Measurements from ENCODE around the gene GSK3B. TPM values are rescaled to one million over a fixed set of nuclear protein-coding genes. Genes with fewer than 3 reads are reported as not detected.

GSK3B gene
- total RNA-seq, 3 donors from 2014 or later (not counting 1 experiment from before 2014, with no cell fraction given): 61.3 to 67.0 (median 62.7) TPM

DNA sequence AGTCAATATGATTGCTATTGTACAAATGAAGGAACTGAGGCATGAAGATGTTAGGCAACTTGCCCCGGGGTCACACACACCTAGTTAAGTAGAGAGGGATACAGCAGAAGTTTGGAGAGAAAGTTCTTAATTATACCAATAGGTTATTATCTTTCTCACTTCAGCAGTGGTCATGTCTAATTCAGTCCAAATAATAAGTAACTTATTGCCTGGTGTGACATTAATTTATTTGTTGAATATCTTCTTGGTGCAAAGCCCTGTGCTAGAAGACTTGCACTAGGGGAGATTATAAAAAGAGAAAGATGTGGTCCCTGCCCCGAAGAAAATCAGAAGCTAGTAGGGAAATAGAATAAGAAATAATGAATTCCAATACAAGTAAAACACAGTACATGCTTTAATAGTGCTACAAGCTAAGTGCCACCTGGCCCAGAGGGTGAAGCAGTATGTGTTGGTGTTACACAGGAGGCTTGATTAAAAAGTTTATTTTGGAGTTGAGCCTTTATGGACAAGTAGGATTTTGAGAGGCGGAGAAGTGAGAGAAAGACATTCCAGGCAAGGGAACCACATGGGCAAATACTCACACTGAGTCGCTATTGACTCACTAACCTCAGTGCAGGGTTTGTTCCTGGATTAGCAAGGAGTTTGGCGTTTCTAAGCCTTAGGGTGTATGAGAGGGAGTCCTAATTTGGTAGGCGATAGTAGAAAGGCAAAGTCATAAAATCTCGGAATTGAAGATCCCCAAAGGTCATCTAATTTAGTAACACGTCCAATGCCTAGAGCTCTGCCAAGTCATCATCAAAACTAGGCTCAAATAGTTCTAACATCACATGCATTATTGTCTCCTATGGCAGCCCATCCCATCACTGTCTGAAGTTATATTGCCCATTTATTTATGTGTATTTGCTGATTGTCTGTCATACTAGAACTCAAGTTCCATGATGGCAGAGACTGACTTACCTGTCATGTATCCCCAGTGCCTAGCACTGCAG lies 19.2 kb upstream of the GSK3B start:
- Histone ChIP-seq H3K27me3 (ENCODE audit: control insufficient read depth, insufficient read depth, low read length) (no peaks in the 10 kb centered on the region), H3K9me3 (ENCODE audit: control insufficient read depth, insufficient read depth, low read length) (peaks cover 3% of the 10 kb centered on the region), H3K4me1 (ENCODE audit: control insufficient read depth, insufficient read depth, low read length) (no peaks in the 10 kb centered on the region), H3K27ac (ENCODE audit: low read length) (no peak overlapping the region), H3K4me3 (ENCODE audit: low read length) (no peak overlapping the region), H3K36me3 (ENCODE audit: control insufficient read depth, insufficient read depth, low read length) (no peaks in the 10 kb centered on the region)
- no peaks in the 10 kb centered on the region for H3K4me1 Mint-ChIP-seq
- no peaks in the 10 kb centered on the region for H3K36me3 Mint-ChIP-seq
- H3K27me3 Mint-ChIP-seq (ENCODE audit: low read depth in 2 of 2): no peaks in the 10 kb centered on the region
- DNase-seq: no peak
- no peak for ATAC-seq
- no peak overlapping the region for H3K27ac Mint-ChIP-seq
- intact Hi-C loops (cut with micrococcal nuclease): no loop called here
- TF ChIP-seq, protein P1, sequence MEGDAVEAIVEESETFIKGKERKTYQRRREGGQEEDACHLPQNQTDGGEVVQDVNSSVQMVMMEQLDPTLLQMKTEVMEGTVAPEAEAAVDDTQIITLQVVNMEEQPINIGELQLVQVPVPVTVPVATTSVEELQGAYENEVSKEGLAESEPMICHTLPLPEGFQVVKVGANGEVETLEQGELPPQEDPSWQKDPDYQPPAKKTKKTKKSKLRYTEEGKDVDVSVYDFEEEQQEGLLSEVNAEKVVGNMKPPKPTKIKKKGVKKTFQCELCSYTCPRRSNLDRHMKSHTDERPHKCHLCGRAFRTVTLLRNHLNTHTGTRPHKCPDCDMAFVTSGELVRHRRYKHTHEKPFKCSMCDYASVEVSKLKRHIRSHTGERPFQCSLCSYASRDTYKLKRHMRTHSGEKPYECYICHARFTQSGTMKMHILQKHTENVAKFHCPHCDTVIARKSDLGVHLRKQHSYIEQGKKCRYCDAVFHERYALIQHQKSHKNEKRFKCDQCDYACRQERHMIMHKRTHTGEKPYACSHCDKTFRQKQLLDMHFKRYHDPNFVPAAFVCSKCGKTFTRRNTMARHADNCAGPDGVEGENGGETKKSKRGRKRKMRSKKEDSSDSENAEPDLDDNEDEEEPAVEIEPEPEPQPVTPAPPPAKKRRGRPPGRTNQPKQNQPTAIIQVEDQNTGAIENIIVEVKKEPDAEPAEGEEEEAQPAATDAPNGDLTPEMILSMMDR (IDR thresholded peaks at IDR 0.05): no peak
- no peak overlapping the region for H3K4me3 Mint-ChIP-seq
- peaks cover 4 to 5% of the 10 kb centered on the region in 2 donors for H3K9me3 Mint-ChIP-seq
- WGBS (ENCODE audit: insufficient coverage): 100% methylated on average over 7 of the region's 8 CpGs

DNA sequence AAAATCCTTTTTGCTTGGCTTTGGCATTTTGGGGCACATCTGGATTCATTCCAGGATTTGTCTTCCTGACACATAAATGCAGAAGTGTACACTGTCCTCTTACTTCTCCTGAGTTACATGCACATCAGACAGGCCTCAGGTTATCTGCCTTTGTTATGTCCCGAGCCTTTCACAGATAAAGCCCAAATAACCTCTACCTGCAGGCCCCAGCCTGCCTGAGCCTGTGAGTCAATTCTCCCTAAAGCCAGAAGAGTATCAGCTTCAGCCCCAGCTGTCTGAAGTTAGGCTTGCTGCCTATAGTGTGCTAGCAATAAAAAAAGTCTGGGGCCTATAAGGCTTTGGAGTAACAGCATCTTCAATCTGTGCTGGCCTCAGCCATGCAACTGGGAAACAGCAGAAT lies 17.7 kb upstream of the GSK3B start:
- H3K4me3 ChIP-seq (ENCODE audit: low read length): no peak overlapping the region
- H3K36me3 ChIP-seq (ENCODE audit: control insufficient read depth, insufficient read depth, low read length): no peaks in the 10 kb centered on the region
- Mint-ChIP-seq H3K27ac (no peak overlapping the region), H3K36me3 (no peaks in the 10 kb centered on the region), H3K4me3 (no peak overlapping the region), H3K27me3 (ENCODE audit: low read depth in 2 of 2) (no peaks in the 10 kb centered on the region), H3K9me3 (peaks cover 1 to 2% of the 10 kb centered on the region in 2 donors), H3K4me1 (no peaks in the 10 kb centered on the region)
- ATAC-seq (no peak), DNase-seq (no peak)
- no peak overlapping the region for H3K27ac ChIP-seq (ENCODE audit: low read length)
- H3K27me3 ChIP-seq (ENCODE audit: control insufficient read depth, insufficient read depth, low read length): no peaks in the 10 kb centered on the region
- H3K9me3 ChIP-seq (ENCODE audit: control insufficient read depth, insufficient read depth, low read length): peaks cover 3% of the 10 kb centered on the region
- intact Hi-C loops (cut with micrococcal nuclease): no loop called here
- 81% methylated on average over 1 of the region's 1 CpG for WGBS (ENCODE audit: insufficient coverage)
- H3K4me1 ChIP-seq (ENCODE audit: control insufficient read depth, insufficient read depth, low read length): no peaks in the 10 kb centered on the region
- TF ChIP-seq, protein P1 (IDR thresholded peaks at IDR 0.05): no peak

DNA sequence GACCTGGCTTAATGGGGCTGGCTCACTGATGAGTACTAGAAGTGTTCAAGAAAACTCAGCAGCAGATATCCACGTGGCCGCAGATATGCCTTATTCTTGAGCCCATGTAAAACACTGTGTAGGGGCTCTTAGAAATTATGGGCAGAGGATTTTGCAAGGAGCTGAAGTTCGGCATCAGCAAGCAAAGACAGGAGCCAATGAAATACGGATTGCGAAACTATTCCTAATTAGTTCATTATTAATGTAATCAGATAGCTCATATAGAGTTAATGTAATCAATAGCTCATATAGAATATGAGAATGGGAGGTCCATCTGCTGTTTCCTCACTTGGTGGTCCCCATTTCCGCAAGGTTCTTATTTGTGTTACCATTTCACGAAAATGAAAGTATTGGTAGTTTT lies 9.0 kb upstream of the GSK3B start:
- no peak overlapping the region for H3K4me3 Mint-ChIP-seq
- Histone ChIP-seq H3K27ac (ENCODE audit: low read length) (no peak overlapping the region), H3K27me3 (ENCODE audit: control insufficient read depth, insufficient read depth, low read length) (no peaks in the 10 kb centered on the region), H3K36me3 (ENCODE audit: control insufficient read depth, insufficient read depth, low read length) (no peaks in the 10 kb centered on the region), H3K4me3 (ENCODE audit: low read length) (no peak overlapping the region), H3K4me1 (ENCODE audit: control insufficient read depth, insufficient read depth, low read length) (no peaks in the 10 kb centered on the region), H3K9me3 (ENCODE audit: control insufficient read depth, insufficient read depth, low read length) (no peaks in the 10 kb centered on the region)
- intact Hi-C loops (cut with micrococcal nuclease): no loop called here
- H3K27ac Mint-ChIP-seq: no peak overlapping the region
- H3K36me3 Mint-ChIP-seq: no peaks in the 10 kb centered on the region
- 96% methylated on average over 3 of the region's 7 CpGs for WGBS (ENCODE audit: insufficient coverage)
- DNase-seq: no peak
- H3K27me3 Mint-ChIP-seq (ENCODE audit: low read depth in 2 of 2): no peaks in the 10 kb centered on the region
- H3K4me1 Mint-ChIP-seq: peaks cover 6 to 17% of the 10 kb centered on the region in 2 donors
- H3K9me3 Mint-ChIP-seq: no peaks in the 10 kb centered on the region
- TF ChIP-seq, protein P1 (IDR thresholded peaks at IDR 0.05): no peak
- ATAC-seq: no peak
